Erythroblast (primary cell): Measurements from ENCODE around the gene PGK1.

Source experiments
- GATA1 ChIP-seq: IDR thresholded peaks from 2 replicates; pipeline ENCODE4 v1.6.1; 2011; ENCODE audit warnings: low read depth, mild to moderate bottlenecking, control low read depth, low read length, moderate library complexity
- POLR2A ChIP-seq: IDR thresholded peaks from 2 replicates; pipeline ENCODE4 v1.6.1; 2011; ENCODE audit warnings: mild to moderate bottlenecking, low read length

DNA sequence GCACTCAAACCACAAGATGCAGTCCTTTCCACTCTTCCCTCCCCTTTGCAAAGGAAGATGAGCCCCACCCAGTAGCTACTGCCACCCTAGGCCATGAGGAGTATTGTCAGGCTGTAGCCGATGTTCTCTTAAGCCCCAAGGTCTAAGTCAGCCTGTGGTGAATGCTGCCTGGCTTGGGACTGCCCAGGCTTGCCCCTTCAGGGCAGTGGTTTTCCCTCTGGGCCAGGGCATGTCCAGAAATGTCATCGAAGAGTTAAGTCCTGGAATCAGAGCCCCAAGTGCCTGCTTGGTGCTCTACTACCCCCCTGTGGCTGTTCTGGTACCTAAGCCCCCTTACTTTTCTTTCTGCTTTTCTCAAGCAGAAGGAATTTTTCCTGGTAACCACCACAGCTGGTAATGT lies 11.8 kb upstream of the PGK1 start:
- TF ChIP-seq POLR2A = no peak
- TF ChIP-seq GATA1 = no peak
